ENCODE measurements around the gene KRT6C.

GRCh38 chr12:52442600-52443061 lies 31.0 kb downstream of the KRT6C start:
- TF ChIP-seq POLR2A (IDR thresholded peaks at IDR 0.05; ENCODE audit: low read depth, low read length): no peak
- TF ChIP-seq POLR2AphosphoS5 (IDR thresholded peaks at IDR 0.05; ENCODE audit: low read depth, low read length): no peak
